NCI-H226 (cell line): ENCODE results near the gene LRTM2.
"Not testable (repeated sequence)": the region's sequence is repeated elsewhere in the genome, so short reads cannot be mapped to it uniquely, and the experiment has no call there.

Experiments used
- DNase-seq: peaks from one replicate; pipeline ENCODE4 v3.0.0-alpha.2; 2015

LRTM2 gene

DNA sequence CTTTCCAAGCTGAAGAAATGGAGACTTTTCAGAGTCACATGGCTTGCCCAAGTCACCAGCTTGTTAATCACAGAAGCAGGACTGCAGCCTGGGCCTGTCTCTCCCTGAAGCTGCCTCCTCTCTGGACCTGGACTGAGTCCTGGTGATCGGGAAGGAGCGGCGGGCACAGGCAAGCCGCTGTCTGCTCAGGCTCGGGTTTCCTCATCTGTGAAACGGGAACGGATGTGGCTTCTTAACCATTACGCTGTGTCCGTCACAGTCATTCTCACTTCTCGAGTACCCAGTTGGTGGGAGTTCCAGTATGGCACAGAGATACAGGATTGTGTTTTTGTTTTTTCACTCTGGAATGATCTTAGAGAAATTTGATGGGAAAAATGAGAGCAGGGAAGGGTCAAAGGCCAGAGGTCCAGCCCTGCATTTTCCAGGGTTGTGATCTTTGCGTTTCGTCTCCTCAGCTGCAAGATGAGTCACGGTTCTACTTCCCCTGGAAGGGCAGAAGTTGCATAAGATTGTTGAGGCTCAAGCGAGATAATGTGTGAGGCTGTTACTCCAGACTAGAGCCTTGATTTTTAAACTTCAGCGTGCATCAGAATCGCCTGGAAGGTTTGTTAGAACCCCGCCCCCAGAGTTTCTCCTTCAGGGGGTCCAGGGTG lies 7.6 kb upstream of the LRTM2 start:
- DNase-seq = peak; percentile 61

DNA sequence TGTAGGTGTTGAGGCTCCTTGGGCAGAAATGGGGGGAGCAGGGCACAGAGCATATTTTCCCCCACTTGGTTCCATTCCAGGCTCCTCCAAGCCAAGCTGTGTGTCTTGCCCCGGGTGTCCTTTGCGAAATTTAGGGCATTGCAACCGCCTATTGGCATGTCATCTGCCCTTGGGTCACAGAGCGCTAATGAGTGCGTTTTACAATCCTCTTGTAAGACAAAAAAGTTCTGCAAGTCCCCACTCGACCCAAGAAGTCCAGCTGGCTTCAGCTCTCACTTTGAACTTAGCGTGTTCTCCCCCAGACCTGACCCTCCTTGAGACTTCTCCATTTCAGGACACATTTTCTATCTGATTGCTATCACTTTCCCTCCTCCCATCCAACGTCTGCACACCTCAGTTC lies 6.1 kb upstream of the LRTM2 start:
- no peak for DNase-seq

DNA sequence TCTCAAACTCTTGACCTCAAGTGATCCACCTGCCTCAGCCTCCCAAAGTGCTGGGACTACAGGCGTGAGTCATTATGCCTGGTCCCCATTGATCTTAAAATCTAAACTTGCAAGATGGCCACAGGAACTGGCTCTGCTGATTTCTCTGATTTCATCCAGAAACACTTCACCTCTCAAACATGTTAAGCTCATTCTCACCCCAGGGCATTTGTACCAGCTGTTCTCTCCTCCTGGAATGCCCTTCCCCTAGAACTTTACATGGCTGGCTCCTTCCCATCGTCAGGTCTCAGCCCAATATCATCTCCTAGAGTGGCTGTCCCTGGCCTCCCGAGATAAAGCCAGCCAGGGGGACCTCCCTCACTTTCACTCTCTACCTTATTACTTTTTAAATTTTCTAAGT lies 5.3 kb upstream of the LRTM2 start:
- no peak for DNase-seq

DNA sequence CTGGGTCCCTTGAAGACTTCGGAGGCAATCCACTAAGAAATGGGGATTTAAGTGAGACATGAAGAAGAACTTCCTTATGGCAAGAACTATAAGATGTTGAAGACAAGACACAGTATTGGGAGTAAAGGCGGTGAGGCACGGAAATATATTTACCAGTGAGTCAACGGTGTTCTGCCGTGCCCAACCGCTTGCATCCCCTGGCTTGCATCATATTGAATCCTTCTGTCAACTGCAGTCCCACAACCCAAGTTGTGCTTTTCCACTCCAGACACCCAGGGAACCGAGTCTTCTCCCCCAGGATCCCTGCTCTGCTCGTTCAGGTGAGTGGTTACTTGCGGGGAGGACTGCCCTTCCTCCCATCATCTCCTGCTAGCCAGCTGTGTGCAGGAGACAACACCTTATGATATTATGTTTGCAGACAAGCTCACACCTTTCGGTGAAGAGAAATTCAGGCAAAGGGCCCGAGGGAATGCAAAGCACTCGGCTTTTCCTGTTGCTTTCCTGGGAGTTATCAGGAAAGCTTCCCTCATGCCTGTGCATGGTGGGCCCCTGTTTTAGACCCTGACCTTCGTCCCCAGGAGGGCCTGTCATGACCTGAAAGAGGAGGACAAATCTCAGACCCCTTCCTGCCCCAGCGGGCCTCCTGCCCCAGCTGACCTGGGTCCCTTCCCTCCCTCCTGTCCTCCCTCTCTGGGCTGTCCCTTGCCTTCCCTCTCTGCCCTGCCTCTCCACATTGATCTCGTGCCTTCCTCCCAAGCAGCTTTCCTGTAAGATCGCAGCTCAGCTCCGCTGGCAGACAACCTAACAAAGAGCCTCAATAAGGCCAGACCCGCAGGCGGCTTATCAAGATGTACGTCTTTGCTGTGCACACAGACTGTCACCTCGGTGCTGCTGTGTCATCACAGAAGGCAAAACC lies 4.3 kb upstream of the LRTM2 start:
- DNase-seq = no peak

DNA sequence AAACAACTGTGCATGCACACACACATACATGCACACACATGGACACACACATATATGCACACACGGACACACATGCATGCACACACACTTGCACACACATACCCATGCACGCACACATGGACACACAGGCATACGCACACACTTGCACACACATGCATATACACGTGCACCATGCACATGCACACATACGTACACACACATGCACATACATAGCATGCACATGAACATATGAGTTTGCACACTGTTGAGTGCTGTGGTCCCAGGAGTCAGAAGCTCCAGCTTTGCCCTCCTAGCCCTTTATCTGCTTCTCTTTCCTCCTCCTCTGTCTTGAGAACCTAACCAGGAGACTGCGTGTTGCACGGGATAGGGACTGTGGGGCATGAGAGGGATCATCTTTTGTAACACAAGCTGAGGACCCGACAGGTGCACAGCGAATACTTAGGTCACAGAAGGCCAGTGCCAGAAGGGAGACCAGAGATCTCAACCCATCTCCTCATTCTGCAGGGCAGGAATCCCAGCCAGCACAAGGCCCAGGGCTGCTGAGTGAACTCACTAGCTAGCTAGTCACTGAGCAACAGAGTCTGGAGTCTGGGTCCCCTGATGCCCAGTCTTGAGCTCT lies 3.5 kb upstream of the LRTM2 start:
- no peak for DNase-seq

DNA sequence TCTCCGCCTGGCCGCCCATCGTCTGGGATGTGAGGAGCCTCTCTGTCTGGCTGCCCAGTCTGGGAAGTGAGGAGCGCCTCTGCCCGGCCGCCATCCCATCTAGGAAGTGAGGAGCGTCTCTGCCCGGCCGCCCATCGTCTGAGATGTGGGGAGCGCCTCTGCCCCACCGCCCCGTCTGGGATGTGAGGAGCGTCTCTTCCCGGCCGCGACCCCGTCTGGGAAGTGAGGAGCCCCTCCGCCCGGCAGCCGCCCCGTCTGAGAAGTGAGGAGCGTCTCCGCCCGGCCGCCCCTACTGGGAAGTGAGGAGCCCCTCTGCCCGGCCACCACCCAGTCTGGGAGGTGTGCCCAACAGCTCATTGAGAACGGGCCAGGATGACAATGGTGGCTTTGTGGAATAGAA lies 2.4 kb upstream of the LRTM2 start:
- DNase-seq = not testable (repeated sequence)

DNA sequence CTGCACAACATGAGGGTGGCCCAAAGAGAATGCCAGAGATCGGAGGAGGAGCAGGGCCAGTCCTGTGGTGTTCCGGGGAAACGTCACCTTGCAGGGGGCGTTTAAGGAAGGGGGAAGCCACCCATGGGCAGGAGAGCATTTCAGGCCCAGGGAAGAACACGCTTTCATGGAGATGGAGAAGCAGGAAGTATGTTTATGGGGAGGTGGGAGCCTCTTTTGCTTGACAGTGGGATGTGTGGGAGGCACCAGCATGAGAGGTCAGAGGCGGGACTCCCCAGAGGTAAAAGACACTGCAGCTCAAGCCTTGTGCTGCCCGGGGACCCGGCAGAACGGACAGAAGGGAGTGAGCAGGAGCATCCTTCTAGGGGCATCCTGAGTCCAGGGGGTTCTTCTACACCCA lies 1.3 kb upstream of the LRTM2 start:
- DNase-seq = no peak

DNA sequence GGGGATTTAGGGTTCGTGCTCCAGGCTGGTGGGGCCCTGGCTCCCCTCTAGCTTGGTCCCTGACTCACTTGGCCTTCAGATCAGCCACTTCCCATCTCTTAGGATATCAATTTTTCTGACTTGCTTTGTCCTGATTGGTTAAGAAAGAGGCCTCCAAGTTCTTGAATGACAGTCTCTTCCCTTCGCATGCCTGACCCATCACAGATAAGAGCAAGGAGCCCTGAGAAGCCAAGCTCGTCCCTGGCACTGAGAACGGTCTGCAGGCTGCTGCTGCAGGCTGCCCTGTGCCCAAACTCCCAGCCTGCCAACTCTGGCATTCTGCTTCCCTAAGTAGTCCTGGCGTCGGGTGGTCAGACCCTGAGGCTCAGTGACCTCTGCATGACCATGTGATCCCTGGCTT lies 794 bp upstream of the LRTM2 start:
- DNase-seq = no peak

DNA sequence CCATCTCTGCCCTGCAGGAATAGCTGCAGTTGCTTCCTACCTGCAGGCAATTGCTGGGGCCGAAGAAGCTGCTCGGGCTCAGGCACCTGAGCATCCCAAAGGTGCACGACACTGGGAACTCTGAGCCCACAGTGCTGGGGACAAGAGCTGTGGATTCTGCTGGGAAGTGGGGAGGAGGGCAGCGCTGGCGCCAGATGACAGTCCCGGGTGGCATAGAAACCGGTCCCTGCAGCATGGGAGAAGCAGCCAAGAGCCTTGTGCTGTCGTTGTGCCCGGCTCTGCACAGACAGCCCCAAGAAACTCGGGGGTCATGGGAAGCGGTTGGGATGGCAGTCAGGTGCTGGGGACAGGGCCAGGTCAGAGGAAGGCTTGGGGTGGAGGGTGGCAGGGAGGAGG lies 529 bp downstream of the LRTM2 start:
- no peak for DNase-seq

DNA sequence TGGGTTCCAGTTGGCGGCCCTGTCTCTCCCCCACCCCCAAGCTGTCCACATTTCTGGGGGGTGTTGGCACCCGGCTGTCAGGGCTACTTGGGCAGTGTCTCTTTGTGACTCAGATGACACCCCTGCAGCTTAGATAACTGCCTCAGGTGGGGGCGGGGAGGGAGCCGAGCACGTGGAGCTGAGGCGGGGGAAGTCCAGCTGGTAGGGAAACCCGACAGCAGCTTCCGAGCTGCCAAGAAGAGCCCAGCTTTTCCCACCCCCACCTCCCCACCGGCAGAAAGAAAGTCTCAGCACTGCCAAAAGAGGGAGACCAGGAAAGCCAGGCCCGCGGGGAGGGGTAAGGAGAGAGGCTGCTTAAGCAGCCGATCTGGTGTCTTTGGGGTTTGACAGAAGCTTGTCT lies 1.4 kb downstream of the LRTM2 start:
- DNase-seq = no peak

DNA sequence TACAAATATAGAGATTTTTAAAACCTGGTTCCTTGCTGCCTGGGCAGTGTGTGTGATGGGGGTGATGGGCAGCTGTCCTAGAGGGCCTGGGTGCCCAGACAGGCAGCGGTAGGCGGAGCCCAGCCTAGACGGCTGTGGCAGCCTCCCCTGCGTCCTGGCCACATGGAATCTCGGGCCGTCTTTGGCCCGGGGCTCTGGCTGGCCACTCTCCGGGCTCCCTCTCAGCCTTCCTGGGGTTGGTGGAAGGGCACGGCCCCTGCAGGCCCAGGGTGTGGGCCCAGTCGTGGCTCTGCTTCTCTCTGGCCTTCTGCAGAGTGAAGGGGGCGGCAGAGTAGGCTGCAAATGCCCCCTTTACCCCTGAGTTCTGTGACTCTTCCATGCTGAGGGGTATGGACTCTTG lies 2.3 kb downstream of the LRTM2 start:
- no peak for DNase-seq

DNA sequence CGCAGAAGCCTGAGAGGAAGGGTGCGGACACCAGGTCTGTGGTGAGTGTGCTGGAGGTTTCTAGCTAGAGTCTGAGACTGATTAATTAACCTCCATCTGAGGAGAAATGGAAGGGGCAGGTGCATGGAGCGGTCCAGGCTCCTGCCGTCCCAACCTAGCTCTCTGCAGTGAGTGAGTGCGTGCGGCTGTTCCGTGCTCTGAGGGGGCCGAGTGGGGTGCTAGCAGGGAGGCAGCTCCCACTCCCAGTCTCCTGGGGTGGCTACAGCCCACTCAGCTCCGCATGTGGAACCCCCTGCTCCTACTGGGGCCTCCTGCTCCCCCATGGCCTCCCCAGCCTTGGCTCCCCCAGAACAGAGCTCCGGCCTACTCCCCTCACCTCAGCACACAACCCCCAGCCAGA lies 2.9 kb downstream of the LRTM2 start:
- no peak for DNase-seq

DNA sequence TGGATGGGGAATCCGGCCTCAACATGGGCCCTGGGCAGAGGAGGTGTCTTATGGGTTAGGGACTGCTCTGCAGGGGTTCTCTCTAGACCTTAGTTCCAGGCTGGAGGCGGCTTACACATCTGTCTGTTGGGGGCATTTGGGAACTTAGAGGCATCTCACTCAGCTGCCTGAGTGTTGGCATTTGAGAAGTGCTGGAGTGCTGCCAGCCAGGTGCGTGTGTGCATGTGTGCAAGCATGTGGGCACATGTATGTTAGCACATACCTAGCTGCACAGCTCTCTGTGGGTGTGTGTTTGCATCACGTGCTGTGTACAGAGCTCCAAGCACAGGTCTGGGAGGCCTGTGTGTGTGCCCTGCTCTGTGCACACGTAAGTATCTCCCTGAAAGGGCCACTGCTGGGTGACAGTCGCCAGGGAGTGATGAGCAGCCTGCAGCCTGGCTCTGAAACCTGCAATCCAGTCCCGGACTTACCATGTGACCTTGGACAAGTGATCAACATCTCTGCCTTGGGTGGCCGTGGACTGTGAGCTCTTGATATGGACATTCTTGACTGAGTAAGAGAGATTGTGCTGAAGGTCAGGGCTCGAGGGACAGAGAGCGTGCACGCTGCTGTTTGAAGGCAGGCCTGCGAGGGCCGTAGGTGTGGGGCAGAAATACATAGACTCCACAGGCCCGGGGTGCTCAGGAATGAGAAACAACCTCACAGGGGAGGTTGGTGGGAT lies 5.2 kb downstream of the LRTM2 start:
- DNase-seq = no peak

DNA sequence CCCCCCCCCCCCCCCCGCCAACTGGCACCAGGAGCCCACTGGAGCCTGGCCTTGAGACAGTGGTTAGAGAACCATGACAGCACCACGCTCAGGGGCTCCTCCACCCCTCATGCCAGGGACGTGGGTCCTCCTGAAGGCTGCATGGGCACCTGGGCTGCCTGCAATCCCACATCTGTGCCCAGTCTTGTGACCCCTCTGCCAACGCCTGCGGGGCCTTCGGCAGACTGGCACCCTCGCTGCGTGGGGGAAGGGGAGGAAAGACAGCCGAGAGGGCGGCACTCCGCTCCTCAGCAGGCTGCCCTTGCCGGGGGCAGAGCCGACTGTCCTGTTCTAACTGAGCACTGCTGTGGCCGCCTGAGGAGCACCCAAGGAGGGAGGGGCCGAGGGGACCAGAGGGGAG lies 6.0 kb downstream of the LRTM2 start:
- no peak for DNase-seq

DNA sequence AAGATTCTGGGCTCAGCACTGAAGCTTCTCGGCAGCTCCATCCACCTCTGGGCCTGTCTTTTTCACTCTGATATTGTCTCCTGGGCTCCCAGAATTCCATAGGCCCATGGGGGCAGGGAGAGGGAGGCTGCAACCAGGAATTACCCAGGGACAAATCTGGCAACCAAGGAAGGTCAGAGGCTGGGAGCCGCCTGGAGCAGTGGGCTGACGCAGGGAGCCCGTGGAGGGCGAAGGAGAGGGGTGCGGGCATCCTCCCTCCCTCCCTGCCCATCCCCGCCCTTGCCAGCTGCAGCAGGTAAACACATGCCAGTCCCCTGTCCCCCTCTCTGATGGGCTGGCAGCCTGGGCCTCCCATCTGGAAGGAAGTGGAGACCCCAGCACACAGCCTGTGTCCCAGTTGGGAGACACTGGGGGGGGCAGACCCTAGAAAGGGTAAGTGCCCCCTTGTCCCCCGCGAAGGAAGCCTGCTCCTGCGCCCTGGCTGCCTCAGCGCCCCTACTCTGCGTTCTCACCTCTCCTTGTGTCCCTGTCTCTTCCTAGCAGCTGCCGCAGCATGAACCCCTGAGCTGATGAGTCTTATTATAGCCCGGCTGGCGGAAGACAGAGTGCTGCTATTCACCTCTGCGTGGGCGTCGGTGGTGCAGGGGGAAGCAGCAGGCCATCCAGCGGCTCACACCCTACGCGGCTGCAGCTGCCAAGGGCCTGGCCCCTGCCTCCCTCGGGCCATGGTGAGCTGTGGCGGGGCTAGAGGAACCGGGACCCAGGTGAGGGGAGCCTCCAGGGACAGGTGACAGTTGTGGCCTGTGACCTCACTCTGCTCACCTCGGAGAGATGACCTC lies 6.7 kb downstream of the LRTM2 start:
- DNase-seq = no peak

DNA sequence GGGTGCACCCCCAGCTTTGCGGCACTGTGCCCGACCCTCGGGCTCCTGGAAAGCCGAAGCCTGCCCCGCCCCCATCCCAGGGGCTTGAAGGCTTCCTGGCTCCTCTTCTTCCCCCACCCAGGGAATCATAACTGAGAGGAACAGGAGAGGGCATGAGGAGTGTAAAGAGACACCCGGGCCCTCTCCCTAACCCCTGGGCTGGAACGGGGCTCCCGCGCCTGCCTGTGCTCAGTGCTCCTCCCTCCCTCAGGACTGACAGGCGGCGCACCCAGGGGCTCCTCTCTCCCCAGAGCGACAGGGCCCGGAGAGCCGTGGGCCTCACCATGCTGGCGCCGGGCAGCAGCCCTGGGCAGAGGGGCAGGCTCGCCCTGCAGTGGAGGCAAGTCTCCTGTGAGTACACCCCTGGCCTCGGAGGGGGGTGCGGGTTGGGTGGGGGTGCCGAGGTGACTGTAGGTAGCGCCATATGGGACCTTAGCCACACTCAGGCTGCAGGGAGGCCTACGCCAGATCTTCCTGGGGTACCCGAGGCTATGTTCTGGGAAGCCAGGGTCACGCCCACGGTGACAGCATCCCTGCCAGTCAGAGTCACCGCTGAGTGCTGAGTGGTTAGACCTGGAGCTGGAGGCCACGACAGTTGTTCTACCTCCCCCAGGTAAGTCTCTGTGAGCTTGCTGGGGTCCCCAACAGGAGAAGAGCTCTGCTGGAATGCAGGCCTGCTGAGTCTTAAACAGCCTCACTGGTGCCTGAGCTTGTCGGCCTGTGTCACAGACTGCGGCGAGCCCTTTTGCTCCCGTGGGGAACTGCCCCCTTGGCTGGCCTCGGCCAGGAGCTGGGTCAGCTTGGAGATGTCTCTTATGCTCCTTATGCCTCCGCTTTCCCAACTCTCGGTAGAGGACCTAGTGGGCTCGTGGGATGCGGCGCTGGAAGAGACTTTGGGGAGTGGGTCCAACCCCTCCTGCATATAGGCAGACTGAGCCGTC lies 7.8 kb downstream of the LRTM2 start:
- DNase-seq = no peak

DNA sequence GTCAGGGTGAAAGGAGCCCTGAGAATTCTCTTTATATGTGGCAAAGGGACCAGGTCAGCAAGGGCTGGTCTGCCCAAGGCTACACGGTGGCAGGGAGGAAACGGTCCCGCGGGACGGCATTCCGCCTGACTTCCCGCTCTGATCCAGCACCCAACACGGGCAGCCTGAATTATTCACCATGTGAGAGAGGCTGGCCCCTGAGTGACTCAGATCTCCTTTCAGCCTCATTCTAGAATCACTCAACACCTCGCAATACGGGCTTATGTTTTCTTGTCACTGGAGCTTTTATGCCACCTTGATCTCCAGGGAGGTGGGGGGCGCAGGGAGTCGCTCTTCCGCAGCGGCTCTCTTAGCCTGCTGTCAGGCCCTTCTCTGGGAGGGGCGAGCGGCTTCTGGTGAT lies 8.5 kb downstream of the LRTM2 start:
- DNase-seq = no peak

DNA sequence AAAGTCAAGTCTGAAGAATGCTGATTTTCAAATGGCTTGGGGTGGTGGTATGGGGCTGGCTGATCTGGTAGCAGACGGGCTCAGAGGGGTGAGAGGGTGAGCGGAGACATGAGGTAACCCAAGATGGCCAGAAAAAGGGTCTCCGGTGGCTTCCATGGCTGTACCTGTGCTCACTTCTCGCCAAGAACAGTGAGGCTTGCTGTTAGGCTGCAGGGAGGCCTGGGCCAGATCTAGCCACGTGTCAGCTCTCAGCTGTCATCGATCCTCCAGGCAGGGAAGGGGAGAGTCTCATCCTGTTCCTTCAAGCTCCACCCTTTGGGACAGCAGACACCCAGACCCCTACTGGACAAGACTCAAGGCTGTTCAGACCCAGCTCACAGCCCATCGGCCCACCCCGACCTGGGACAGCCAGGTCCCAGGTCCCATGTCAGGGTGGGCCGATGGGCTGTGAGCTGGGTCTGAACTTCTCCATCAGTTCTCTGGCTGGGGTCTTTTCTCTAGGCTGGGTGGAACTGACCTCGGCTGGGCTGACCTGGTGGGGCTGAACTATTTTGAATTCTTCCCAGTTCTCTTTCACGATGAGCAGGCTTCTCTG lies 9.0 kb downstream of the LRTM2 start:
- no peak for DNase-seq

DNA sequence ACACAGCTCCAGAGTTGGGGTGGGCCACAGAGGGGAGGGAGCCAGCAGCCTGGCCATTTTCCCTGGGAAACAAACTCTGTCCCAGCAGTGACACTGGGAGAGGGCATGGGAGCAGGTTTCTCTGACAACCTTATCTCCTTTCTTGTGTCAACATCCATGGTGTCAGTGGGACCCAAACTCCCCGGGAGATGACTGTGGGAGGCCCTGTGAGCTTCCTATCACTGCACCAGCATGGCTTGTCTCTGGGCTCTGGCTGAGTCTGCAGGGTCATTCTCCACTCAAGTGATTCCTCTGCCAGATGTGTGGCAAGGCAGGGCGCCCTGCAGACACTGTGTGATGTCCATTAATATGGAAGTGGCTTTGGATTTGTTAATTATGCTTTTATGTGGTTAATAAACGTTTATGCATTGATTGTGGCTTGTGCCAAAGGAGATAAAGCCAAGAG lies 10.1 kb downstream of the LRTM2 start:
- DNase-seq = no peak
